Measurements from ENCODE around the gene ABLIM2.

Gene ABLIM2

GRCh38 chr4:8158710-8159536, at the start of gene ABLIM2:
ABLIM2 (minus strand) TSS chr4:8158813; CDS start chr4:8158689, 124 bp downstream.
- peak; percentile 98 for DNase-seq

GRCh38 chr4:8207314-8207713, 48.7 kb upstream of the ABLIM2 start:
- no peak for DNase-seq

- DNase-seq: no peak
These were observed 47.4 kb upstream of the ABLIM2 start for GRCh38 chr4:8205749-8206611.

- no peak for DNase-seq
These were observed 46.7 kb upstream of the ABLIM2 start for GRCh38 chr4:8205241-8205707.

DNA sequence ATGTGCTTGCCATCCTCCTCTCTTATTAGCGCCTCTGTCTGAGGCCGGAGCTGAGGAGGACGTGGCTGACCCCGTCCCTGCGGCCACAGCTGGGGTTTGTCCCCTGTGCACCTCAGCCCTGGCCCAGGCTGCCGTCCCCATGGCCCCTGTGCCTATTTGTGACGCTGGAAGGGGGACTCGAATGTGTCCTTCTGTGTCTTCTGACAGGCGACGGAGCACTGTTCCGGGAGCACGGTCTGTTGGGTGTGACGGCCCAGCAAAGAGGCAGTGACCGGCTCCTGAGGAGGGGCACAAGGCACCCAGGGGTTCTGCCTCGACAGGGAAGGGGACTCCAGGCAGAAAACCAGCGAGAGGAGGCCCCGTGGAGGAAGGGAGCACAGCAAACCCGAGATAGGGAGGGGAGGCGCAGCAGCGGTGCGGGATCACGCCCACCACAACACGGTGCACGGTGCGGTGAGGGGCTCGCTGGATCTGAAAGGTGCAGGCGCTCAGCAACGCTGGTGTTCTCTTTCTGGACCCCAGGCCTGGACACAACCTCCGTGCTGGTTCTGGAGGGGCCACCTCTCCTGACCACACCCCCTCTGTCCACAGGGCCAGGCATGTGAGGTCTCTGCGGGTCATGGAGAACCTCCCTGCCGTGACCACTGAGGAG, 46.1 kb upstream of the ABLIM2 start:
- no peak for DNase-seq

- DNase-seq: no peak
These were observed 45.2 kb upstream of the ABLIM2 start for GRCh38 chr4:8203817-8204216.

DNA sequence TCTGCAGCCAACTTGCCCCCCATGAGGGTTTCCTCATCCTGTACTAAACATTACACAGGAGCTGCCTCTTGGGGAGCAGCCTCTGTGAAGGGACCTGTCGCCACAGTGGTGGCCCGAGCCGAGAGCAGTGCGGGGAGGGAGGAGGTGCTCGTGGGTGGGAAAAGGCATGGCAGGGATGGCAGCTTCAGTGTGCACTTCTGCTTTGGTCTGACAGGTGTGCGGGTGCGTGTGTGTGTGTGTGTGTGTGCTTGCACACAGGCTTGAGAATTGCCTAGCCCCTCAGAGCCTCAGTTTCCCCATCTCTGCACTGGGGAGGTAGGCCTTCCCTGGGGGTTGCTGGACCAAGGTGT, 44.4 kb upstream of the ABLIM2 start:
- no peak for DNase-seq

DNA sequence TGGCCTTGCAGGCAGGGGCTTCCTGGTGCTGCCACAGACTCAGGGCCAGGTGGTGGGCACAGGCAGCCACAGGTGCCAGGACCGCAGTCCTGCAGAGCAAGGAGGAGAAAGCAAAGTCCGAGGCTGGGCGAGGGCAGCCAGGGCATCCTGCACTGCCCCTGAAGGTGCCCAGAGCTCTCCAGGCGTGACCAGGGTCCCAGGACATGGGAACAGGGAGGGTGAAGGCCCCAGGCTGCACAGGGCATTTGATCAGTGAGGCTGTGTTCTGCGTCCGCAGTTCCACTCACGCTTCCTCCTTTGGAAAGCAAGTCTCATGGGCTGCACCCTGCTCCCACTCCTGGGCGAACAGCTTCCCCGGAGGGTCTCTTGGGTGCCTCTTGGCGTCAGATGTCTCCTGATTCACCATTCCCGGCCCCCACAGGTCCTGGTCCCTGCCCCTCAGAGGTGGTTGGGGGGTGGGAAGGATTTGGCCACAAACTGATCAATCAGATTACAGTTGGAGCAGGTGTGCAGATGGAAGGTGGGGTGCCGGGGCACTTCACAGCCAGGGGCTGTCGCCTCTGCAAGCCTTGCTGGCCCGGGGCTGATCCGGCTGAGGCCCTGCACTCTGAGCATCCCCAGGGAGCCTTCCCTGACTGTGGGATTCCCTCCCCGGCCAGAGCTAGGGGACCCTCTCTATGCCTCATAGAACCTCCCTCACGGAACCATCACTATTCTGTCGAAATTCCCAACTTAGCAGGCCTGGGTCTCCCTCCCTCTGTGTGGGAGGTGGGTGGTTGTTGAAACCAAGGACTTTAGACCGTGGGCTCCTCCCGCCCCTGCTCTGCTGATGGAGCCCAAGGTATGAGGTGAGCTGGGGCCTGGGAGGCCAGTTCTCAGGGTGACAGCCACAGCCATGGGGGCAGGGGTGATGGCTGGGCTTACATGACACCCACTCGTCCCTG, 43.8 kb upstream of the ABLIM2 start:
- DNase-seq: no peak

- peak; percentile 51 for DNase-seq
These were observed 42.7 kb upstream of the ABLIM2 start for GRCh38 chr4:8201321-8201781.

DNA sequence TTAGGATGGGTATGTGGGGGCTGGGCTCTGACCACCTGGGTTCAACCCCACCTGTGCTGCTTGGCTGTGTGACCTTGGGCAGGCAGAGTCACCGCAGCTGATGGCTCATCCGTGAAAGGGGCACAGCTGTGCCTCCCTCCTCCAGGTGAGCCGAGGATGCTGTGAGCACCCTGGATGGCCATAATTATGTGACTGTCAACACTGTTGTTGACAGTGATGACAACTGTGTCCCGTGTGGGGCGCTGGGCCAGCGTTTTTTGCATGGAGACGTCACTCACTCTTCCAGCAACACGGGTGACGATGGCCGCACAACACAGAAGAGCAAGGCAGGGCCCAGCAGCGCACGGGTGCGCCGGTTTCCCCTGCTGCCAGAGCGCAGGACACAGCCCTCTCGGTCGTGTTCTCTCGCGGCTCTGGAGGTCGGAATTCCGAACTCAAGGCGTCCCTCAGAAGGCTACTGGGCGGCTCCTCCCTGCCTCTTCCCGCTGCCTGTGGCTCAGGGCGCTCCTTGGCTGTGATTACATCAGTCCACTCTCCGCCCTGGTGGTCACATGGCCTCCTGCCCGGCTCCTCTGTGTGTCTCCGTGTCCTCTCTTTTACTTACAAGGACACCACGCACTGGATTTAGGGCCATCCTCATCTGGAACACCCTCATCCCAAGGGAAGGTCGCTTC, 41.8 kb upstream of the ABLIM2 start:
- DNase-seq: peak; percentile 50

GRCh38 chr4:8199594-8200301, 41.1 kb upstream of the ABLIM2 start:
- peak; percentile 17 for DNase-seq

DNA sequence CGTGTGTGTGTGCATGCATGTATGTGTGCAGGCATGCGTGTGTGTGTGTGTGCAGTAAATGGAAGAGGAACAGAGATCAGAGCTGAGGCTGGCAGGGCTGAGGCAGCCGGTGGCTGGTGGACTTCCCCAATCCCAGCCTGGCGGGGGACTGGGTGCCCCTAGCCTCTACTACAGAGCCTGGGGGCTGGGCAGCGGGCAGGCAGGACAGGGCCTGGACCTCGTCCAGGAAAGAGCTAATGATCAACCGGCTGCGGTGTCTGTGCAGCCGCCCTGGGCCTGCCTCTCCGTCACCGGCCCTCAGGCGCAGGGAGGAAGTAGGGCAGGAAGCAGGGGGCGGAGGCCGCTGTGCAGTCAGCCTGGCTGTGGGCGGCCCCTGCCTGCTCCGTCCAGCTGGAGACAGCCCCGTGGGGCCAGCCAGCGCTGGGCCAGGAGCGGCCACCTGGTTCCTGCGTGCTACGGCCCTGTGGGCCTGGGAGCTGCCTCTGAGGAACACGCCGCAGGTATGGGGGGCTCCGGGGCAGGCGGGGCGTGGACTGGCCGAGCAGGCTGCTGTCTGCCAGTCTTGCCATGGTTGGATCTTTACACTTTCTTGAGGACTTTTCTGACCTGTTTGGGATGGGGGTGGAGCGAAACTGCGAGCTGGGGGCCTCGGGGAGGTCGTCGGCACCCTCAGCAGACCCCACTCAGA, 40.4 kb upstream of the ABLIM2 start, which contains the start of gene SH3TC1:
Gene SH3TC1 (plus strand): TSS at position 385 of the 688 bp plus-strand sequence. CDS start 5,905 bp downstream, outside the sequence.
- peak; percentile 73 for DNase-seq

DNA sequence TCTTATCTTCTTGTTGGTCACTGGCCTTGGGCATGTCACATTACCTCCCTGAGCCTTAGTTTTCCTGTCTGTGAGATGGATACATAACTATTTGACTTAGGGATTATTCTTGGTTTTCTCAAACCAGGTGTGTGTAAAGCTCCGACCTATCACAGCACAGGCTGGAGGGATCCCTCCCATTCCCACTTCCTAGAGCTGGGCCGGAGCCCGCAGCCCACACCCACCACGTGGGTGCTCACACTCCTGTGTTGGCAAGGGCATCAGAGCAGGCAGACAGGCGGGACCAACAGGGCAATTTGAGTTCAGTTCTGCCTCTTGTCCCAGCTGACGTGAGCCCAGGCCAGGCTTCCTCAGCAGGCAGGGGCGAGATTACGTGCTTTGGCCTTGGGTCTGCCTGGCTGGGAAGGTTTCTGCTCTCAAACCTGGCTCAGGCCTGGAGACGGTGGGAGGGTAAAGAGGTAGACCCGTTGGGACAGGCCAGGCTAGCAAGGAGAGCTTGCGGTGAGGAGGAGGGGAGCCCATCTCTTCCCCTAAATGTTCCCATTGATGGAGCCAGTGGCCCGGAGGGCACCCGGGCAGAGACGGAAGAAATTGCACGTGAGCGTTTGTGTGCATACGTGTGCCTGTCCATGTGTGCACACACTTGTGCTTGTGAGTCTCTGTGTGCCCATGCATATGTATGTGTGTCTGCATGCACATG, 39.7 kb upstream of the ABLIM2 start:
- DNase-seq: no peak

DNA sequence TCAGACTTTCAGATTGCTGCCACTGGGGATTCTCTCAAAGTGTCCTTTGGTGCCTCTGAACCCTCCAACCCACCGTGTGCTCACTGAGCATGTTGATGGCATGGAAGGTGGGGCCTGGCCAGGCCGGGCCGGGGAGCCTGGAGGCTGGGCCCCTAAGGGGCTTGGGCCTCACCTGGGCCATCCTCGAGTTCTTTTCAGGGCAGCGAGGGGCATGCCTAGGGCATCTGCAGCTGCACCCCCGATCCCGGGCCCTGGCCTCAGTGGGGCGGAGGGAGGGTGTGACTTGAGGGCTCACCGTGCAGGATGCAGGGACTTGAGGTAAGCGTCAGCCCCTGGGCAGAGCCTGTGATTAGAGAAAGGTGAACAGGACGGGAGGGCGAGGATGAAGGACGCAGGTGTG, 38.9 kb upstream of the ABLIM2 start:
- no peak for DNase-seq

DNA sequence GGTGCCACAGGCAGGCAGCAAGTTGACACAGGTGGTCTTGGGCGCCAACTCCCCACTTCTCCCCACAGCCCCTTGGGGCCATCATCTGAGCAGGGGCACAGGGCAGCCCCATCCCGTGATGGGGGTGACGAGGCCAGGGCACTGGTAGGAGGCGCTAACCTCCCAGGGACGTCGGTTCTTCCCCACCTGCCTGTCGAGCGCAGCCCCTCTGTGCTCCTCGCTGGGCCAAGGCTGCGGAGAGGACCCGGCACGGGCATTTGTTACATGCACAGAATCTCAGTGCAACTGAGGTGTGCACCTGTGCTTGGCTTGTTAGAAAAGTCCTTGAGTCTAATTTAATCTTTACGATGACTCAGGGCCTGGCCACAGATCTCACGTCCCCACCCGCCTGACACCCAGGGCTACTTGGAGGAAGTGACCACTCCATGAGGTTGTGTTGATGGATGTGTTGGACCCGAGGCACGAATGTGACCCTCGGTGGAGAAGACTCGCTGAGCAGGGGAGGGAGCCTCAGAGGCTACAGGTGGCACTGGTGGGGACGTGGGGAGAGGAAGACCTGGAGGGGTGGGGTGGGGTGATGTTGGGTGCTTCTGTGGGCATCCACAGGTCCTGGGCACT, 37.3 kb upstream of the ABLIM2 start:
- no peak for DNase-seq

GRCh38 chr4:8195431-8195830, 36.8 kb upstream of the ABLIM2 start:
- DNase-seq: no peak

- DNase-seq: no peak
These were observed 36.0 kb upstream of the ABLIM2 start for GRCh38 chr4:8194306-8195242.
